Measurements from ENCODE around the gene CYP1A2. TPM values are rescaled to one million over a fixed set of nuclear protein-coding genes. Genes with fewer than 3 reads are reported as not detected.
A peak's percentile ranks its signal among the peaks of the same experiment; 100 is the strongest.

Gene CYP1A2
- total and polyA plus RNA-seq, 9 of the 15 experiments (the other 6 are each of a cell fraction or from before 2014, with no cell fraction given): not detected

DNA sequence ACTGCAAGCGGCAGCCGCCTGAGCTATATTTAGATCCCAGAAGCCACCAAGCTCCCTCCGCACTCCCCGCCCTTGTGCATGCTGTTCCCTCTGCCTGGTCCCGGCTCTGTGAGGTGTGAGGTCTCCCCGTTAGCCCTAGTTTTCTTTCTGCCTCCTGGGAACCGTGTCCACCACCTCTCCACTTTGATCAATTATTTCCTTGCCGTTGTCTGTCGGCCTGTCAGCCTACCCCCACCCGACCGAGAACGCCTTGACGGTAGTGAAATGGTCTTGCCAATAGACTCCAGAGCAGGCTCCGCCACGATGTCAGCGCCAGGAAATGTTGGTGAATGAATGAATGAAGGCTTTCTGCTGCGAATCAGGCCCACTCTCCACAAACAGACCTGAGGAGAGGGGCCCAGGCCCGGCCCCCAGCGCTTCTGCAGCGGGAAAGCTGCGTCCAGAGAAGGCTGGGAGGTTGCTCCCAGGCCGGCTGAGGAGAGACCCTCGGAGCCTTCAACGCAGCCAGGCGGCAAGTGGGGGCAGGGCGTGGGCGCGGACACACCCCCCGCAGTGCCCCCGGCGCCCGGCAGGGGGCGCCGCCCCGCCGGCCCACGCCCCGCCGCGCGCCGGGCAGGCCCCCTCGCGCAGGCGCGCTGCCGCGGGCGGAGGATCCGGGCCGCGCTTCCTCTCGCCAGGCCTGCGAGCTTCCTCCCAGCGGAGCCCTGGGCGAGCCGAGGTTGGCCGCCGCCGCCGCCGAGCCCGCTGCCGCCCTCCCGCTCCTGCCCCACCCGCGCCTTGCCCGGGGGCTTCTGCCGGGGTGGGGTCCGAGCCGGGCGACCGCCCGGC, 33.0 kb downstream of the CYP1A2 start, which contains the start of gene CSK (continued):
- TF ChIP-seq, protein P1, sequence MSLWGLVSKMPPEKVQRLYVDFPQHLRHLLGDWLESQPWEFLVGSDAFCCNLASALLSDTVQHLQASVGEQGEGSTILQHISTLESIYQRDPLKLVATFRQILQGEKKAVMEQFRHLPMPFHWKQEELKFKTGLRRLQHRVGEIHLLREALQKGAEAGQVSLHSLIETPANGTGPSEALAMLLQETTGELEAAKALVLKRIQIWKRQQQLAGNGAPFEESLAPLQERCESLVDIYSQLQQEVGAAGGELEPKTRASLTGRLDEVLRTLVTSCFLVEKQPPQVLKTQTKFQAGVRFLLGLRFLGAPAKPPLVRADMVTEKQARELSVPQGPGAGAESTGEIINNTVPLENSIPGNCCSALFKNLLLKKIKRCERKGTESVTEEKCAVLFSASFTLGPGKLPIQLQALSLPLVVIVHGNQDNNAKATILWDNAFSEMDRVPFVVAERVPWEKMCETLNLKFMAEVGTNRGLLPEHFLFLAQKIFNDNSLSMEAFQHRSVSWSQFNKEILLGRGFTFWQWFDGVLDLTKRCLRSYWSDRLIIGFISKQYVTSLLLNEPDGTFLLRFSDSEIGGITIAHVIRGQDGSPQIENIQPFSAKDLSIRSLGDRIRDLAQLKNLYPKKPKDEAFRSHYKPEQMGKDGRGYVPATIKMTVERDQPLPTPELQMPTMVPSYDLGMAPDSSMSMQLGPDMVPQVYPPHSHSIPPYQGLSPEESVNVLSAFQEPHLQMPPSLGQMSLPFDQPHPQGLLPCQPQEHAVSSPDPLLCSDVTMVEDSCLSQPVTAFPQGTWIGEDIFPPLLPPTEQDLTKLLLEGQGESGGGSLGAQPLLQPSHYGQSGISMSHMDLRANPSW (CRISPR knock-in tag; IDR thresholded peaks at IDR 0.05): no peak
- TF ChIP-seq ZNF431 (CRISPR knock-in tag; IDR thresholded peaks at IDR 0.05) (no peak), MECOM (CRISPR knock-in tag; IDR thresholded peaks at IDR 0.05) (no peak), RBBP5 (IDR thresholded peaks at IDR 0.05; ENCODE audit: borderline replicate concordance, insufficient read depth, low read length, poor library complexity, severe bottlenecking) (no peak), EP400 (IDR thresholded peaks at IDR 0.05) (no peak), ZNF174 (CRISPR knock-in tag; IDR thresholded peaks at IDR 0.05) (no peak), FOXK2 (conservative IDR thresholded peaks at IDR 0.05 in 1 of 2, IDR thresholded peaks at IDR 0.05 in 1 of 2; ENCODE audit: low read depth in 2 of 2) (no peak), HDGF (IDR thresholded peaks at IDR 0.05) (no peak), NEUROD1 (IDR thresholded peaks at IDR 0.05; ENCODE audit: borderline replicate concordance, low read depth, low read length, partially characterized antibody) (peak; percentile 16), ZNF707 (CRISPR knock-in tag; conservative IDR thresholded peaks at IDR 0.05) (no peak), E2F3 (CRISPR knock-in tag; IDR thresholded peaks at IDR 0.05) (no peak), ILK (tag; IDR thresholded peaks at IDR 0.05; ENCODE audit: borderline replicate concordance, low read depth) (no peak), RNF2 (IDR thresholded peaks at IDR 0.05) (no peak), RBM14 (IDR thresholded peaks at IDR 0.05; ENCODE audit: borderline replicate concordance, insufficient read depth, low read depth, low read length) (no peak), HNRNPL (IDR thresholded peaks at IDR 0.05; ENCODE audit: low read depth, low read length) (no peak)
- TF ChIP-seq, protein P2, sequence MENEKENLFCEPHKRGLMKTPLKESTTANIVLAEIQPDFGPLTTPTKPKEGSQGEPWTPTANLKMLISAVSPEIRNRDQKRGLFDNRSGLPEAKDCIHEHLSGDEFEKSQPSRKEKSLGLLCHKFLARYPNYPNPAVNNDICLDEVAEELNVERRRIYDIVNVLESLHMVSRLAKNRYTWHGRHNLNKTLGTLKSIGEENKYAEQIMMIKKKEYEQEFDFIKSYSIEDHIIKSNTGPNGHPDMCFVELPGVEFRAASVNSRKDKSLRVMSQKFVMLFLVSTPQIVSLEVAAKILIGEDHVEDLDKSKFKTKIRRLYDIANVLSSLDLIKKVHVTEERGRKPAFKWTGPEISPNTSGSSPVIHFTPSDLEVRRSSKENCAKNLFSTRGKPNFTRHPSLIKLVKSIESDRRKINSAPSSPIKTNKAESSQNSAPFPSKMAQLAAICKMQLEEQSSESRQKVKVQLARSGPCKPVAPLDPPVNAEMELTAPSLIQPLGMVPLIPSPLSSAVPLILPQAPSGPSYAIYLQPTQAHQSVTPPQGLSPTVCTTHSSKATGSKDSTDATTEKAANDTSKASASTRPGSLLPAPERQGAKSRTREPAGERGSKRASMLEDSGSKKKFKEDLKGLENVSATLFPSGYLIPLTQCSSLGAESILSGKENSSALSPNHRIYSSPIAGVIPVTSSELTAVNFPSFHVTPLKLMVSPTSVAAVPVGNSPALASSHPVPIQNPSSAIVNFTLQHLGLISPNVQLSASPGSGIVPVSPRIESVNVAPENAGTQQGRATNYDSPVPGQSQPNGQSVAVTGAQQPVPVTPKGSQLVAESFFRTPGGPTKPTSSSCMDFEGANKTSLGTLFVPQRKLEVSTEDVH (IDR thresholded peaks at IDR 0.05; ENCODE audit: low read depth, partially characterized antibody): no peak
- TF ChIP-seq, protein P3, sequence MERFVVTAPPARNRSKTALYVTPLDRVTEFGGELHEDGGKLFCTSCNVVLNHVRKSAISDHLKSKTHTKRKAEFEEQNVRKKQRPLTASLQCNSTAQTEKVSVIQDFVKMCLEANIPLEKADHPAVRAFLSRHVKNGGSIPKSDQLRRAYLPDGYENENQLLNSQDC (CRISPR knock-in tag; IDR thresholded peaks at IDR 0.05): no peak
- TF ChIP-seq, protein P4, sequence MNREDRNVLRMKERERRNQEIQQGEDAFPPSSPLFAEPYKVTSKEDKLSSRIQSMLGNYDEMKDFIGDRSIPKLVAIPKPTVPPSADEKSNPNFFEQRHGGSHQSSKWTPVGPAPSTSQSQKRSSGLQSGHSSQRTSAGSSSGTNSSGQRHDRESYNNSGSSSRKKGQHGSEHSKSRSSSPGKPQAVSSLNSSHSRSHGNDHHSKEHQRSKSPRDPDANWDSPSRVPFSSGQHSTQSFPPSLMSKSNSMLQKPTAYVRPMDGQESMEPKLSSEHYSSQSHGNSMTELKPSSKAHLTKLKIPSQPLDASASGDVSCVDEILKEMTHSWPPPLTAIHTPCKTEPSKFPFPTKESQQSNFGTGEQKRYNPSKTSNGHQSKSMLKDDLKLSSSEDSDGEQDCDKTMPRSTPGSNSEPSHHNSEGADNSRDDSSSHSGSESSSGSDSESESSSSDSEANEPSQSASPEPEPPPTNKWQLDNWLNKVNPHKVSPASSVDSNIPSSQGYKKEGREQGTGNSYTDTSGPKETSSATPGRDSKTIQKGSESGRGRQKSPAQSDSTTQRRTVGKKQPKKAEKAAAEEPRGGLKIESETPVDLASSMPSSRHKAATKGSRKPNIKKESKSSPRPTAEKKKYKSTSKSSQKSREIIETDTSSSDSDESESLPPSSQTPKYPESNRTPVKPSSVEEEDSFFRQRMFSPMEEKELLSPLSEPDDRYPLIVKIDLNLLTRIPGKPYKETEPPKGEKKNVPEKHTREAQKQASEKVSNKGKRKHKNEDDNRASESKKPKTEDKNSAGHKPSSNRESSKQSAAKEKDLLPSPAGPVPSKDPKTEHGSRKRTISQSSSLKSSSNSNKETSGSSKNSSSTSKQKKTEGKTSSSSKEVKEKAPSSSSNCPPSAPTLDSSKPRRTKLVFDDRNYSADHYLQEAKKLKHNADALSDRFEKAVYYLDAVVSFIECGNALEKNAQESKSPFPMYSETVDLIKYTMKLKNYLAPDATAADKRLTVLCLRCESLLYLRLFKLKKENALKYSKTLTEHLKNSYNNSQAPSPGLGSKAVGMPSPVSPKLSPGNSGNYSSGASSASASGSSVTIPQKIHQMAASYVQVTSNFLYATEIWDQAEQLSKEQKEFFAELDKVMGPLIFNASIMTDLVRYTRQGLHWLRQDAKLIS (CRISPR knock-in tag; IDR thresholded peaks at IDR 0.05): no peak

Measured in K562 (cell line).